Measurements from ENCODE around the gene ALDH18A1.

The ALDH18A1 gene

GRCh38 chr10:95656291-95657164, at the start of gene ALDH18A1:
Gene ALDH18A1, minus strand, starts transcription at chr10:95656711. Its CDS starts 3,334 bp downstream, at chr10:95653377.
- H3K4me3 ChIP-seq (replicated peaks in 1 of 2; ENCODE audit: low read depth in 2 of 2, low read length in 2 of 2), result peak within 1 kb of the TSS; percentile 89 to 93
- no peak for TF ChIP-seq CTCF (IDR thresholded peaks at IDR 0.05; ENCODE audit: low read depth, low read length)
- DNase-seq (ENCODE audit: low read depth in 2 of 2), result peak; percentile 92 to 93

GRCh38 chr10:95698415-95698814, 41.9 kb upstream of the ALDH18A1 start:
- DNase-seq (ENCODE audit: low read depth in 2 of 2), result no peak
- no peak overlapping the region for H3K4me3 ChIP-seq (replicated peaks in 1 of 2; ENCODE audit: low read depth in 2 of 2, low read length in 2 of 2)
- no peak for TF ChIP-seq CTCF (IDR thresholded peaks at IDR 0.05; ENCODE audit: low read depth, low read length)

- TF ChIP-seq CTCF (IDR thresholded peaks at IDR 0.05; ENCODE audit: low read depth, low read length), result no peak
- DNase-seq (ENCODE audit: low read depth in 2 of 2), result no peak
- no peak overlapping the region for H3K4me3 ChIP-seq (replicated peaks in 1 of 2; ENCODE audit: low read depth in 2 of 2, low read length in 2 of 2)
Measured at GRCh38 chr10:95697429-95697828, 40.9 kb upstream of the ALDH18A1 start.

- DNase-seq (ENCODE audit: low read depth in 2 of 2), result no peak
- no peak for TF ChIP-seq CTCF (IDR thresholded peaks at IDR 0.05; ENCODE audit: low read depth, low read length)
- no peak overlapping the region for H3K4me3 ChIP-seq (replicated peaks in 1 of 2; ENCODE audit: low read depth in 2 of 2, low read length in 2 of 2)
Measured at GRCh38 chr10:95694665-95695064, 38.2 kb upstream of the ALDH18A1 start.

- TF ChIP-seq CTCF (IDR thresholded peaks at IDR 0.05; ENCODE audit: low read depth, low read length), result peak; percentile 99
- H3K4me3 ChIP-seq (replicated peaks in 1 of 2; ENCODE audit: low read depth in 2 of 2, low read length in 2 of 2), result peak within 1 kb of the TSS; percentile 66 to 99
- DNase-seq (ENCODE audit: low read depth in 2 of 2), result peak; percentile 100
Measured at GRCh38 chr10:95693668-95694534, 37.4 kb upstream of the ALDH18A1 start, which contains the start of gene TCTN3. Gene TCTN3, minus strand, starts transcription at chr10:95693927. Its CDS starts 28 bp downstream, at chr10:95693899.

GRCh38 chr10:95693071-95693667, 36.7 kb upstream of the ALDH18A1 start:
- peak overlapping the region; percentile 66 to 99 for H3K4me3 ChIP-seq (replicated peaks in 1 of 2; ENCODE audit: low read depth in 2 of 2, low read length in 2 of 2)
- no peak for TF ChIP-seq CTCF (IDR thresholded peaks at IDR 0.05; ENCODE audit: low read depth, low read length)
- DNase-seq (ENCODE audit: low read depth in 2 of 2), result peak; percentile 1 to 17

Data from cardiac fibroblast (primary cell).